Sigmoid colon (tissue), 4 donors: ENCODE results near the gene EMP1.

Experiments
- CTCF ChIP-seq, 4 experiments: fragments of 450-650 bp in 3 of 4; fragments of 200-600 bp in 1 of 4; IDR thresholded peaks; one replicate each; pipeline ENCODE4 v1.5.1; 2016 to 2019; ENCODE audit warnings: antibody characterized with exemption in 4 of 4, mild to moderate bottlenecking in 3 of 4, moderate library complexity in 2 of 4
- POLR2A ChIP-seq, 2 donors: fragments of 450-650 bp; IDR thresholded peaks; one replicate each; pipeline ENCODE4 v1.6.1; 2016; ENCODE audit warnings: antibody characterized with exemption in 2 of 2, mild to moderate bottlenecking in 2 of 2, moderate library complexity in 2 of 2
- POLR2AphosphoS5 ChIP-seq, 4 donors: sonication (generic); formaldehyde crosslinking; IDR thresholded peaks; one replicate each; pipeline ENCODE4 v1.6.1; 2017; ENCODE audit warnings: antibody characterized with exemption in 4 of 4

GRCh38 chr12:13177373-13177772 is 19.2 kb upstream of the EMP1 start:
- TF ChIP-seq CTCF (IDR thresholded peaks at IDR 0.05) (no peak), POLR2A (IDR thresholded peaks at IDR 0.05) (no peak), POLR2AphosphoS5 (IDR thresholded peaks at IDR 0.05) (no peak)
